Immature natural killer cell (primary cell): ENCODE results near the gene TSHZ2. TPM values are rescaled to one million over a fixed set of nuclear protein-coding genes. Genes with fewer than 3 reads are reported as not detected.

Experiments used
- DNase-seq, 3 donors: peaks; one replicate each; pipeline ENCODE4 v3.0.0; 2022; ENCODE audit warnings: mixed read lengths in 1 of 3
- H3K27ac Mint-ChIP-seq, 6 donors: one replicate each; pipeline ENCODE4 v1.8.0; 2020; ENCODE audit warnings: mixed read lengths in 6 of 6, mild to moderate bottlenecking in 5 of 6, inconsistent platforms in 4 of 6, moderate library complexity in 3 of 6
- H3K27me3 Mint-ChIP-seq, 3 donors: one replicate each; pipeline ENCODE4 v1.8.0; 2020 to 2021; ENCODE audit warnings: low read depth in 3 of 3, mild to moderate bottlenecking in 3 of 3, mixed read lengths in 3 of 3, moderate library complexity in 3 of 3, inconsistent platforms in 1 of 3
- H3K36me3 Mint-ChIP-seq, 3 donors: one replicate each; pipeline ENCODE4 v1.8.0; 2020; ENCODE audit warnings: mixed read lengths in 3 of 3, inconsistent platforms in 2 of 3, mild to moderate bottlenecking in 2 of 3
- H3K4me1 Mint-ChIP-seq, 2 donors: one replicate each; pipeline ENCODE4 v1.8.0; 2020; ENCODE audit warnings: inconsistent platforms in 2 of 2, mild to moderate bottlenecking in 2 of 2, mixed read lengths in 2 of 2, moderate library complexity in 1 of 2
- H3K4me3 Mint-ChIP-seq, 5 donors: one replicate each; pipeline ENCODE4 v1.8.0; 2020; ENCODE audit warnings: mild to moderate bottlenecking in 5 of 5, mixed read lengths in 5 of 5, inconsistent platforms in 3 of 5, moderate library complexity in 3 of 5
- H3K9me3 Mint-ChIP-seq, 6 donors: one replicate each; pipeline ENCODE4 v1.8.0; 2020; ENCODE audit warnings: mild to moderate bottlenecking in 6 of 6, mixed read lengths in 6 of 6, inconsistent platforms in 4 of 6, moderate library complexity in 3 of 6
- polyA plus RNA-seq, 3 donors: library from polyadenylated mRNA; unstranded; fragments of 300-500 nt; fragmentation: Illumina TruSeq; gene quantifications; one replicate each; pipeline ENCODE4 v1.2.3, GENCODE V29; 2021

Gene TSHZ2
- polyA plus RNA-seq, 3 donors from 2014 or later = not detected

DNA sequence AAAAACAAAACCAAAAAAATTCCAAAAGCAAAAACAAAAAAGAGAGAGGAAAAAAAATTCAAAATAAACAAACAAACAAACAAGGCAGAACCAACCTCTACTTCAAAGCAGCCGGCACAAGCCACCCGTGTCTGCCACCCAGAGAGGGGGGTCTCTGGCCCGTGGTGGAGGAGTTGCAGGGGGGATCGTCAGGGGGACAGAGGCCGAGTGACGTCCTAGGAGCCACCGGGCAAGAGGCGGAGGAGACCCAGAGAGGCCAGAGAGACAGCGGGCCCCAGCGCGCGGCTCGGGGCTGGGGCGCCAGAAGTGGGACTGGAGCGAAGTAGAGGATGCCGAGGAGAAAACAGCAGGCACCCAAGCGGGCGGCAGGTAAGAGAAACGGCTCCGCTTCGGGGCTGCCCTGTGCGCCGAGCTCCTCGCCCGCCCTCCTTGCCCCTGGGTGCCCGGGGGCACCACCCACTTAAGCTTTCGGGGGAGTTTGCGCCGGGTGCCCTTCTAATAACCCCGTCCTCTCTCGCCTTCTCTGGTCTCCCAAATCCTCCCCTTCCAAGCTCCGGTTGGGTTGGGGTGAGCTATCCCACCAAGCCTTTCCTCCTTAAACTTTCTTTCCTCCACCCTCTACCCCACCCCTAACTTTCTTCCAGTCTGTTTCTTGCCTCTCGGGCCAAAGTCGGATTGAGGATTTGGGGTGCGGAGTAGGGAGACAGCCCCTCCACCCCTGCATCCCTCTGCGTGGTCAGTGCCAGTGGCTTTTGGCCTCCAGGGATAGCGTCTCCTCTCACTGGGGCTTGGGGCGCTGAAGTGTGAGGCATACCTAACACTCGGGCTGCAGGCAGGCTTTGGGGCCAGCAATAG is 1.0 kb downstream of the TSHZ2 start:
- Mint-ChIP-seq H3K27me3 (peaks cover 12 to 27% (median 16%) of the 10 kb centered on the region in 3 donors), H3K4me3 (peak overlapping the region in 1 of 5 donors; percentile 58), H3K9me3 (peaks cover 0 to 2% (median 0%) of the 10 kb centered on the region in 6 donors), H3K4me1 (no peaks in the 10 kb centered on the region), H3K36me3 (peaks cover 0 to 3% (median 0%) of the 10 kb centered on the region in 3 donors), H3K27ac (no peak overlapping the region)
- no peak for DNase-seq

DNA sequence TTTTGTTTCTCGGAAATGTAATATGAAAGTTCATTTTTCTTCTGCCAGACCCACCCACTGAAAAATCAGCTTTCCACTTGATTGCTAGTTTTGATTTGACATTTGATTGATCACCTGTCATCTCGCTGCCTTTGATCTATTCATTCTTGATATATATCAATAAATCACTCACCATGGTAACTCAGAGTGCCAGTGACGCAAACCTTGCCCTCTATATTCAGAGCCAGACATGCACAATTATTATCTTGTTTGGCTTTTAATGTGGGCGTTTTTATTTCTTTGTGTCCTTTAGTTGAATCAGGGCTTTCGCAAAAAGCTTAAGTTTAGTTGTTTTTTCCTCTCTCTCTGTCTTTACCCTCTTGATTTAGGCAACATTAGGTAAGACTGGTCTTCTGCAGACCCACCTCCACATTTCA is 2.0 kb downstream of the TSHZ2 start:
- H3K9me3 Mint-ChIP-seq = peaks cover 0 to 2% (median 0%) of the 10 kb centered on the region in 6 donors

DNA sequence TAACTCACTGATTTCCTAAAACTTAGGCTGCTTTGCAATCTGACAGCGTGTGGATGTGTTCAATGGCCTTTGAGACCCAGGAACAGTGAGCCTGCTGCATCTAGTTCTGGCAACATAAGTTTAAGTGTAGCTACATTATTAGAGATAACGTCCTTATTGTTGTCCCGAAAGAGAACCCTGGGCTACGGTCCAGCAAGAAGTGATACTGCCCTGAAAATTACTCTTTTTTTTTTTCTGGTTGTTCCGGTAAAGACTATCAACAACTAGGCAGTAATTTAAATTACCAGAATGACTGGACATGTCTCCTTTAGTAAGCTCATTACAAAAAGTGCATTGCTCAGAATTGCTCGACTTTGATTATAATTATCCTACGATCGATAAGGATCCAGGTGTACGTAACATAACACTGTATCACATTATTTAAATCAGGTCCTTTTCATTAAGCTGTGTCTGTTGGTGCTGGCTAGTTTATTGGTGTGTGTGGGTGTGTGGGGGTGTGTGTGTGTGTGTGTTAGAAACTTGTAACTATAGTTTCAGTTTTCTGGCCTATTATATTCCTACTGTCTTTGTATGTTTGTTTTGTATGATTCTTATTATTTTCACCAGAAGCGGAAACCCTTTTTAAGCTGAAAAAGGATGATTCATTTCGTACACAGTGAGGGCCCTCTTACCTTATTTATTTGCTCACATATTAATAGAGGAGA is 3.0 kb downstream of the TSHZ2 start:
- H3K27me3 Mint-ChIP-seq = peaks cover 8 to 27% (median 16%) of the 10 kb centered on the region in 3 donors
- H3K4me3 Mint-ChIP-seq = no peak overlapping the region
- H3K27ac Mint-ChIP-seq = no peak overlapping the region

More for the DNA sequence above, 2.0 kb downstream of the TSHZ2 start:
- Mint-ChIP-seq H3K36me3 (peaks cover 0 to 3% (median 0%) of the 10 kb centered on the region in 3 donors), H3K27ac (no peak overlapping the region), H3K4me1 (no peaks in the 10 kb centered on the region), H3K27me3 (peaks cover 12 to 27% (median 16%) of the 10 kb centered on the region in 3 donors), H3K4me3 (no peak overlapping the region)
- DNase-seq = no peak

GRCh38 chr20:52975803-52976531 is 3.8 kb downstream of the TSHZ2 start:
- peaks cover 0 to 2% (median 0%) of the 10 kb centered on the region in 6 donors for H3K9me3 Mint-ChIP-seq
- H3K27ac Mint-ChIP-seq = no peak overlapping the region
- H3K4me3 Mint-ChIP-seq = no peak overlapping the region
- no peak for DNase-seq
- H3K4me1 Mint-ChIP-seq = no peaks in the 10 kb centered on the region
- peaks cover 0 to 3% (median 0%) of the 10 kb centered on the region in 3 donors for H3K36me3 Mint-ChIP-seq
- peaks cover 8 to 24% (median 16%) of the 10 kb centered on the region in 3 donors for H3K27me3 Mint-ChIP-seq

More for the DNA sequence above, 3.0 kb downstream of the TSHZ2 start:
- H3K4me1 Mint-ChIP-seq = no peaks in the 10 kb centered on the region
- peaks cover 0 to 3% (median 0%) of the 10 kb centered on the region in 3 donors for H3K36me3 Mint-ChIP-seq
- no peak for DNase-seq
- H3K9me3 Mint-ChIP-seq = peaks cover 0 to 2% (median 0%) of the 10 kb centered on the region in 6 donors

GRCh38 chr20:52978851-52979250 is 6.7 kb downstream of the TSHZ2 start:
- no peak for DNase-seq
- Mint-ChIP-seq H3K36me3 (no peaks in the 10 kb centered on the region), H3K27me3 (peaks cover 6 to 18% (median 9%) of the 10 kb centered on the region in 3 donors), H3K27ac (no peak overlapping the region), H3K4me3 (no peak overlapping the region), H3K4me1 (no peaks in the 10 kb centered on the region), H3K9me3 (no peaks in the 10 kb centered on the region)

GRCh38 chr20:52981051-52981450 is 8.9 kb downstream of the TSHZ2 start:
- H3K27me3 Mint-ChIP-seq = peaks cover 2 to 13% (median 5%) of the 10 kb centered on the region in 3 donors
- no peaks in the 10 kb centered on the region for H3K9me3 Mint-ChIP-seq
- H3K4me1 Mint-ChIP-seq = no peaks in the 10 kb centered on the region
- H3K36me3 Mint-ChIP-seq = no peaks in the 10 kb centered on the region
- no peak for DNase-seq
- H3K4me3 Mint-ChIP-seq = no peak overlapping the region
- no peak overlapping the region for H3K27ac Mint-ChIP-seq

- DNase-seq = no peak
- Mint-ChIP-seq H3K9me3 (no peaks in the 10 kb centered on the region), H3K4me3 (no peak overlapping the region), H3K4me1 (no peaks in the 10 kb centered on the region), H3K27ac (no peak overlapping the region), H3K36me3 (no peaks in the 10 kb centered on the region), H3K27me3 (peaks cover 0 to 8% (median 6%) of the 10 kb centered on the region in 3 donors)
Observed at GRCh38 chr20:52983726-52984450, 11.7 kb downstream of the TSHZ2 start.

- Mint-ChIP-seq H3K27ac (no peak overlapping the region), H3K4me1 (no peaks in the 10 kb centered on the region), H3K9me3 (no peaks in the 10 kb centered on the region), H3K27me3 (peaks cover 0 to 8% (median 6%) of the 10 kb centered on the region in 3 donors), H3K36me3 (no peaks in the 10 kb centered on the region), H3K4me3 (no peak overlapping the region)
- DNase-seq = no peak
Observed at GRCh38 chr20:52984451-52984810, 12.3 kb downstream of the TSHZ2 start.

GRCh38 chr20:52985687-52986086 is 13.5 kb downstream of the TSHZ2 start:
- no peak for DNase-seq
- Mint-ChIP-seq H3K4me1 (no peaks in the 10 kb centered on the region), H3K27me3 (peaks cover 0 to 8% (median 6%) of the 10 kb centered on the region in 3 donors), H3K9me3 (no peaks in the 10 kb centered on the region), H3K36me3 (no peaks in the 10 kb centered on the region), H3K27ac (no peak overlapping the region), H3K4me3 (no peak overlapping the region)

DNA sequence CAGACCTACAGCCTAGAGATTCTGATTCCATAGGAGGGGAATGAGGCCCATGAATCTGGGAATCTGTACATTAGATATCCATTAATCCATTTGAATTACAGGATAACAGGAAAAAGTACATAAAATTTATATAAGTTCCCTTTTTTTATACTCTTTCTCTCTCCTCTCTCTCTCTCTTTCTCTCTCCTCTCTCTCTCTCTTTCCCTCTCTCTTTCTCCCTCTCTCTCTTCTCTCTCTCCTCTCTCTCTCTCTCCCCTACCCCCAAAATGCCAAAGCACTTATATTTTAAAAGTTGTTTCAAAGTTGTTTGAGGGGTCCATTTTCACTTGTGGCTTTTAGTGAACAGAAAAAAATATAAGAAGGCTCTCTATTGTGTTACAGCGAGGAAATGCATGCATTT is 15.1 kb downstream of the TSHZ2 start:
- Mint-ChIP-seq H3K27ac (no peak overlapping the region), H3K36me3 (no peaks in the 10 kb centered on the region), H3K27me3 (peaks cover 0 to 6% (median 5%) of the 10 kb centered on the region in 3 donors), H3K4me3 (no peak overlapping the region), H3K9me3 (no peaks in the 10 kb centered on the region), H3K4me1 (no peaks in the 10 kb centered on the region)
- DNase-seq = no peak

DNA sequence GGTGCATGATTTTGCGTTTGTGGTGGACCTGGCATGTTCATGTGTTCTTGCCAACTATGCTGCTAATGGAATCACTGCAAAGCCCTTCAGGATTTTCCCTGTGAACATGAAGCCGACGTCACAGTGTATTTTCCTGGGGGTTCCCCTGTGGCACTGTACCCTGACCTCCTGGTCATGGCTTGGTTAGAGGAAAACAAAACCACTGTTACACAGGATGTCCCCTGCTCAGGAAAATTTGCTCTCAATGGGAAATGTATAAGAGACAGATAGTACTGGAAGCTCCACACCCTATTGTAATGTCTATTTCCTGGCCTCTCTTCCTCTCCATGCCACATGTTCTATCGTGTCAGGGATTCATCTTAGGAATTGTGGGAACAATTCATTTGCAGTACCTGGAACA is 19.7 kb downstream of the TSHZ2 start:
- no peaks in the 10 kb centered on the region for H3K36me3 Mint-ChIP-seq
- no peak for DNase-seq
- no peaks in the 10 kb centered on the region for H3K9me3 Mint-ChIP-seq
- no peaks in the 10 kb centered on the region for H3K4me1 Mint-ChIP-seq
- H3K27me3 Mint-ChIP-seq = peaks cover 0 to 8% (median 5%) of the 10 kb centered on the region in 3 donors
- H3K4me3 Mint-ChIP-seq = no peak overlapping the region
- H3K27ac Mint-ChIP-seq = no peak overlapping the region

DNA sequence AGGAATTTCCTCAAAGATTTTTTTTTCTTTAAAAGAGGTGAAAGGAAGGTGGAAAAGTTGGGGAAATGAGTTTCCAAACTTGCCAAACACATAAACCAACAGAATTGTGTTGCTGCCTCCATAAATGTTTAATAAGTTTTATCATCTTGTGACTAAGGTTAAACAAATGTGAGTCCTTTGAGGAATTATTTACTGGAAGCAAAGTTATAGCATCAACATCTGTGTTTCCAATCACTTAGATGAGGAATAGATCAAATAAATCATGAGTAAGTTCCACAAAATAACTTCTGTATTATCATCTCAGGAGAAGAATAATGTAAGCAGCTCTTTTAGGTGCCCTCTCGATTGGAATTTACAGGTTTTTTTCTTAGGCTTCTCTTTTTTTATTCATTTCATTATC is 20.5 kb downstream of the TSHZ2 start:
- peaks cover 0 to 6% (median 3%) of the 10 kb centered on the region in 3 donors for H3K27me3 Mint-ChIP-seq
- no peak overlapping the region for H3K4me3 Mint-ChIP-seq
- no peaks in the 10 kb centered on the region for H3K4me1 Mint-ChIP-seq
- DNase-seq = no peak
- H3K9me3 Mint-ChIP-seq = no peaks in the 10 kb centered on the region
- H3K36me3 Mint-ChIP-seq = no peaks in the 10 kb centered on the region
- no peak overlapping the region for H3K27ac Mint-ChIP-seq

- peaks cover 0 to 2% (median 0%) of the 10 kb centered on the region in 6 donors for H3K9me3 Mint-ChIP-seq
- no peaks in the 10 kb centered on the region for H3K4me1 Mint-ChIP-seq
- H3K27me3 Mint-ChIP-seq = peaks cover 0 to 7% (median 2%) of the 10 kb centered on the region in 3 donors
- no peak overlapping the region for H3K27ac Mint-ChIP-seq
- no peaks in the 10 kb centered on the region for H3K36me3 Mint-ChIP-seq
- DNase-seq = no peak
- H3K4me3 Mint-ChIP-seq = no peak overlapping the region
Observed at GRCh38 chr20:52993076-52993475, 20.9 kb downstream of the TSHZ2 start.
